Stimulated activated effector memory CD8-positive, alpha-beta T cell treated with anti-CD3 and anti-CD28 coated beads, Interleukin-12 subunit alpha, Interleukin-12 subunit beta, amount 100 ng/mL, for 72 hours (primary cell): ENCODE data around the gene CACNB4.
A peak's percentile ranks its signal among the peaks of the same experiment; 100 is the strongest.
"Not testable (repeated sequence)": the region's sequence is repeated elsewhere in the genome, so short reads cannot be mapped to it uniquely, and the experiment has no call there.

Experiments
- ATAC-seq: fragments of 150-1000 bp; cut with Tn5 transposase; 2 replicates; pipeline ENCODE4 v1.10.0; 2021
- DNase-seq, 2 donors: peaks; one replicate each; pipeline ENCODE4 v3.0.0; 2021 to 2022; ENCODE audit warnings: low spot score in 2 of 2
- H3K27ac Mint-ChIP-seq: one replicate; pipeline ENCODE4 v1.8.0; 2022; ENCODE audit warnings: mild to moderate bottlenecking, mixed read lengths
- H3K36me3 Mint-ChIP-seq: one replicate; pipeline ENCODE4 v1.8.0; 2022; ENCODE audit warnings: mild to moderate bottlenecking, mixed read lengths
- H3K4me1 Mint-ChIP-seq: one replicate; pipeline ENCODE4 v1.8.0; 2022; ENCODE audit warnings: mixed read lengths
- H3K4me3 Mint-ChIP-seq: one replicate; pipeline ENCODE4 v1.8.0; 2022; ENCODE audit warnings: mild to moderate bottlenecking, mixed read lengths
- H3K9me3 Mint-ChIP-seq: one replicate; pipeline ENCODE4 v1.8.0; 2022; ENCODE audit warnings: mixed read lengths

The CACNB4 gene

DNA sequence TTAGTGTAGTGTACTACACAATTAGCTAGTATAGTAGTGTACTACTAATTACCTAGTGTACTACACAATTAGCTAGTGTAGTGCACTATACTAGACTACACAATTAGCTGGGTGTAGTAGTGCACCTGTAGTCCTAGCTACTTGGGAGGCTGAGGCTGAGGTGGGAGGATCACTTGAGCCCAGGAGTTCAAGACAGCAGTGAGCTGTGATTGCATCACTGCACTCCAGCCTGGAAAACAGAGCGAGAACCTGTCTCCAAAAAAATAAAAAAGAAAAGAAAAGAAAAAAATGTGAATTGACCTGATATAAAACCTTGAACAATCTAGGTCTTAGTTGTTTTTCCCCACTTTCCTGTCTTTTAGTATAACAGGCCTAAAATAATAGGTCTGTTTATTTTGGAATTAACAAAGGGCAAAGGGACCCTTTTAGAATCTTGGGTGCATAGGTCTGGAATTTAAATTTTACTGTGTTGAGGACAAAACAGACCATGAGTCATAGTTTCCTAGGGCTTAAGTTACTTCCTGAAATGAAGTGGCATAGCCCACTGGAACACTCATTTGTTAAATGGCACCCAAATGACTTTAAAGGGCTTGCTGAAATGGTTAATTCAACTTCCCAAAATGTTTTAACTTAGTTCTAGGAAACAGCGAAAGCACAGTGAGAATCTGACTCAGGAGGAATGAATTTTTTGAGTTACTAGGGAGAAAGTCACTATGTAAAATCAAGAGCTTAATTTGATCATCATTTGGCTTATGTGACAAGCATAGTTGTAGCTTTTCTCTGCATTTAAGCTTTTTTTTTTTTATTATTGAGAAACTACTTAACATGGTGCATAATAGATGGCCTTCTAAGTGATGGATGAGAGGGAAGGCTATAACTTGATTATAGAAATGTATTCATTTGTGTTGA is 219.9 kb downstream of the CACNB4 start:
- peak; percentile 85 for ATAC-seq
- no peak overlapping the region for H3K4me3 Mint-ChIP-seq
- H3K4me1 Mint-ChIP-seq = peaks cover 10% of the 10 kb centered on the region
- no peak for DNase-seq
- peaks cover 5% of the 10 kb centered on the region for H3K36me3 Mint-ChIP-seq
- H3K27ac Mint-ChIP-seq = peak overlapping the region; percentile 76
- no peaks in the 10 kb centered on the region for H3K9me3 Mint-ChIP-seq

DNA sequence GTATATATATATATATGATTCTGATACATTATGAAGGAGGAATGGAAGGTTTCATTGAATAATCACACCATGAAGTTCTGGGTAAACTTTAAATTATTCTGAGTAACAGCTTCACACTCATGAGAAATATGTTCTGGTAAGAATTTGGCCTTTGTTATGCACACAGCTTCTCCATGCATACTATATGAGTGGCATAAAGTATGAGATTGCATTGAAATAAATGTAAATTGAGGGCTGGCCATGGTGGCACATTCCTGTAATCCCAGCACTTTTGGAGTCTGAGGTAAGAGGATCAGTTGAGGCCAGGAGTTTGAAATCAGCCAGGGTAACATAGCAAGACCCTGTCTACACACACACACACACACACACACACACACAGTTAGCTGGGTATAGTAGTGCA is 220.6 kb downstream of the CACNB4 start:
- no peak for ATAC-seq
- peaks cover 5% of the 10 kb centered on the region for H3K36me3 Mint-ChIP-seq
- no peak for DNase-seq
- H3K4me1 Mint-ChIP-seq = peaks cover 10% of the 10 kb centered on the region
- H3K27ac Mint-ChIP-seq = no peak overlapping the region
- H3K9me3 Mint-ChIP-seq = no peaks in the 10 kb centered on the region
- no peak overlapping the region for H3K4me3 Mint-ChIP-seq

DNA sequence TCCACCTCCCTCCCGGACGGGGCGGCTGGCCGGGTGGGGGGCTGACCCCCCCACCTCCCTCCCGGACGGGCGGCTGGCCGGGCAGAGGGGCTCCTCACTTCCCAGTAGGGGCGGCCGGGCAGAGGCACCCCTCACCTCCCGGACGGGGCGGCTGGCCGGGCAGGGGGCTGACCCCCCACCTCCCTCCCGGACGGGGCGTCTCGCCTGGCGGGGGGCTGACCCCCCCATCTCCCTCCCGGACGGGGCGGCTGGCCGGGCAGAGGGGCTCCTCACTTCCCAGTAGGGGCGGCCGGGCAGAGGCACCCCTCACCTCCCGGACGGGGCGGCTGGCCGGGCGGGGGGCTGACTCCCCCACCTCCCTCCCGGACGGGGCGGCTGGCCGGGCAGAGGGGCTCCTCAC is 223.2 kb downstream of the CACNB4 start:
- not testable (repeated sequence) for H3K4me1 Mint-ChIP-seq, ATAC-seq, H3K36me3 Mint-ChIP-seq, H3K27ac Mint-ChIP-seq, DNase-seq, H3K9me3 Mint-ChIP-seq, H3K4me3 Mint-ChIP-seq

DNA sequence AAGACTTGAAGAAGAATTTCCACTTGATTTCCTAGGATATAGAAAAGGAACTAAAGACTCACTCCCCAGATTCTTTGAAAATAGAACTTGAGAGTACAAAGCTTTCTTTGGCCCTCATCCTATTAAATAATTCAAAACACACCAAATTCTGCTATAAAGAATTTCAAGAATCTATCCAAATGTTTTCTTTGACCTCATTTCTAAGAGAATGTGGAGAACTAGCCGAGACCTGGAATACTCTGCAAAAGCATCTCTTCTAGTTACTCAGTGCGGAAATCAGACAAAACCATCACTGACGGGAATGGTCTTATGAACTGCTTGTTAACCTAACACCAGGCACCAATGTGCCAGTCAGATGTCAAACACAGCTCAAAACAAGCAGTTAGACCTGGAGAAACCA is 226.4 kb downstream of the CACNB4 start:
- Mint-ChIP-seq H3K9me3 (no peaks in the 10 kb centered on the region), H3K4me1 (no peaks in the 10 kb centered on the region), H3K36me3 (no peaks in the 10 kb centered on the region), H3K4me3 (no peak overlapping the region), H3K27ac (no peak overlapping the region)
- no peak for DNase-seq
- ATAC-seq = no peak

DNA sequence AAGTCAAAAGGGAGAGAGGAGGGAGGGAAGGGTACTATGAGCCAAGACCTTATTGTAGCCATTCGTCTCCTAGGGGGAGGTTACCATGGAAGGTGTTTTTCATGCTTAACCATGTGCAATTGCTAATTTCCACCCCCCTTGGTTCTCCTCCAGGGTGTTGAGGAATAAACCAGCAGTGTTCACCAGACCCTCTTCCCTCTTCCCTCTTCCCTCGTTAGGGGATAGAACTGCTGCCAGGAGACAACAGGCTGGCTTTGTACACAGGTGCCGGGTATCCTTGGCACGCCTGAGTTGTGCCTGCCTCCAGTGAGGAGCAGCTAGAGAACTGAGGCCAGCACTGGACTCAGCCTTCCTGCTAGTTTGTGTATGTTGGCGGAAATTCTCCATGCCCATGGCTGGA is 229.6 kb downstream of the CACNB4 start:
- Mint-ChIP-seq H3K36me3 (no peaks in the 10 kb centered on the region), H3K4me3 (no peak overlapping the region), H3K9me3 (no peaks in the 10 kb centered on the region), H3K4me1 (no peaks in the 10 kb centered on the region), H3K27ac (no peak overlapping the region)
- ATAC-seq (no peak), DNase-seq (no peak)

DNA sequence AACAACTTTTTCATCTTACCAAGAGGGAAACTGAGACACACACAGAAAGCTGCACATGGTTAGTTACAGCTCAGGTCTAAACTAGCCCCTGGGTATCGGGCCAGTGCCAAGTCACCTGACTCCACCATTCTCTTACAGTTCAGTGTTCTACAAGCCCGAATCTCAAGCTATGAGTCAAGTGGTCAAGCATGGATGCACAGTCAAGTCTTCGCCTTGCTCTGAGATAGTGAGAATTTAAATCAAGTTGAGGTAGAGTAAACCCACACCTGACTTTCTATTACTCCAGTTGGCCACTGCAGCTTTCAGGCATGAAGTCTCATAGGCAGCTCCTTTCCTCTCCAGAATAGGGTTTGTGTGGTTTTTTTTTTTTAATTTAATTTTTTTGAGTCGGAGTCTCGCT is 236.1 kb downstream of the CACNB4 start:
- Mint-ChIP-seq H3K4me3 (no peak overlapping the region), H3K27ac (no peak overlapping the region), H3K4me1 (no peaks in the 10 kb centered on the region), H3K36me3 (no peaks in the 10 kb centered on the region), H3K9me3 (no peaks in the 10 kb centered on the region)
- ATAC-seq (peak; percentile 26), DNase-seq (no peak)

DNA sequence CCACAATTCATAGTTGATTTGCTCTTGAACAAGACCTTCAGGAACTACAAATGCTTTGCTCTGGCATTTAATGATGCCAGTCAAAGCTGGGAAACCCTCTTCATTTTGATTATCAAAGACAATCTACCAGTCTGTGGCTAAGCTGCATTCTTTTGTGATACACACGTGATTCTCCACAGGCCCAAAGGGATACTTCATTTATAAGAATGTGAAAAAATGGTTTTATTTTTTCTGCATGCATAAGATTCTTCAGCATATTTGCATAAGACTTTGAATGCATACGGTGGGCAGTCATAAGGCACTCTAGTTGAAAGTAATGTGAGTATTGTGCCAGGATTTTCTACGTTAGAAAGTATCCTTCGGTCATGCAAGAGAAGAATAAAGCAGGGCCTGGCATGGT is 237.7 kb downstream of the CACNB4 start:
- Mint-ChIP-seq H3K27ac (no peak overlapping the region), H3K9me3 (no peaks in the 10 kb centered on the region), H3K36me3 (no peaks in the 10 kb centered on the region), H3K4me3 (no peak overlapping the region), H3K4me1 (no peaks in the 10 kb centered on the region)
- no peak for ATAC-seq
- no peak for DNase-seq

DNA sequence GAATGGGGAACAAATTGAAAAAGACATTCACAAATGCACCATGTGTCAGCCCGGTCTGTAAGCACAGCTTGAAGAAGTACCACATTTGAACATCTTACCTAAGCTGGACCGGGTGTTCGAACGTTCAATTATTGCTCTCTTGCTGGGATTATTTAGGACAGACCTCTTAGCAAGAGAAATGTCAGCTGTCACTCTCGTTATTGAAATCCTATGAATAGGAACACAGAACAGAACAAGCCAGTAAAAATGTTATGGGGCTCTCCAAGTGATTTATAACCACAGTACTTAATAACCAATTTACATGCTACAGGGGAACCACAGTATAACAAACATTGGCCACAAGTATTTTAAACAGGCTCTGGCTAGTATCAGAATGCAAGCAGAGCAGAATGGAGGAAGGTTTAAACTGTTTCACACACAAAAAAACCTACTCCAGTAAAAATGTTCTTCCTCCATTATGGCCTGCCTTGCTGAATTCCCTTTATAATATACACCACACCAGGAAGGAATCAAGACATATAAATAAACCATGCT is 238.2 kb downstream of the CACNB4 start:
- no peak overlapping the region for H3K4me3 Mint-ChIP-seq
- H3K36me3 Mint-ChIP-seq = no peaks in the 10 kb centered on the region
- H3K9me3 Mint-ChIP-seq = no peaks in the 10 kb centered on the region
- DNase-seq = no peak
- H3K4me1 Mint-ChIP-seq = no peaks in the 10 kb centered on the region
- ATAC-seq = no peak
- no peak overlapping the region for H3K27ac Mint-ChIP-seq

DNA sequence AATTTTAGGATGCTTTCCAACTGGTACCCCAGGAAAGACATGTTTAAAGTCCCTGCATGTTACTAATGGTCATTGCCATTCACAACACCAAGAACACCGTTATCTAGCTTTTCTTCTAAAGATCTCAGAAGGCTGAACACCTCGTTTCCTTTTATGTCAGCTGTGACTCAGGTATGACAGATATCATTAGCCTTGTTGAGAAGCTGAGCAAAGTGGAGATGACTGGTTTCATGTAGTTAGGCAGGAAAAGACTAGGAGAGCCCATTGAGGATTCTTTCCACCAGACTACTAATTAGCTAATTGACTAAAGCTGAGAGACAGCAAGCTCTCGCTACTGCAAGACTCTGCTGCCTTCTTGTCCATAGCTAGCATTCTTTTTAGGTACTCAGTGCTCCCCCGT is 238.6 kb downstream of the CACNB4 start:
- H3K4me1 Mint-ChIP-seq = no peaks in the 10 kb centered on the region
- H3K36me3 Mint-ChIP-seq = no peaks in the 10 kb centered on the region
- ATAC-seq (peak; percentile 34), DNase-seq (no peak)
- no peaks in the 10 kb centered on the region for H3K9me3 Mint-ChIP-seq
- H3K4me3 Mint-ChIP-seq = no peak overlapping the region
- H3K27ac Mint-ChIP-seq = no peak overlapping the region

DNA sequence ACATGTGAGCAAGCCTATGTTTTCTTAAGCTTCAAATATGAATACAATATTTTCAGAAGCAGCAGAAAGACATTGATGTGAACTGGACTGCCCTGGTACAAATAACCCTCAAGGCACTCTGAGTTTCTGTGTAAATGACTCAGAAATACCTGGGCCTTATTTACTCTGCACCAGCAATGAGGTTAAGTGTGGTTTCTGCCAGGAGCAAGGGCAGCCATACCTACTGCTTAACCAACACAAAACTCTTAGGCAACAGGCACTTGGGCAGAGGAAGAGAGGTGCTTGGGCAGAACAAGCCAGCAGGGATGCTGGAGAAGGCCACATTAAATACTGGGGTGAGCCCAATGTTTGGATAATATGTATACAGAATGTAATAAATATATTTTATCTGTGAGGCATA is 241.2 kb downstream of the CACNB4 start:
- H3K9me3 Mint-ChIP-seq = no peaks in the 10 kb centered on the region
- H3K4me3 Mint-ChIP-seq = no peak overlapping the region
- no peak overlapping the region for H3K27ac Mint-ChIP-seq
- DNase-seq (no peak), ATAC-seq (peak; percentile 34)
- no peaks in the 10 kb centered on the region for H3K4me1 Mint-ChIP-seq
- no peaks in the 10 kb centered on the region for H3K36me3 Mint-ChIP-seq

DNA sequence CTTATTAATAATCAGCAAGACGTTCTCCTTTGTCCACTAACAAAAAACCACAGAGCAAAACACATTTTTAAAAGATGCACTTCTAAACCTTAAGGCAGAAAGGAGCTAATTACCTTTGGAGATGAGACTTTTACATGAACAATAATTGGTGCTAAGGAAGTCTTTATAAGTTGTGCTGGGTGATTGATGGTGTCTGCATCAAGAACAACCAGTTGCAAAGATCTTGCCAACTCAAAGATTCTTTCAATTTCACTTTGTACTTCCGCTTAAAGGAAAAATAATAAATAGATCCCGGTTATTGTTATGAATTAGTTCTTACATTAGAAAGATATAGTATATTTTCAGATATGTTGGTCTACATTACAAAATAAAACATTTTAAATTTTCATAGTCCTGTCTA is 243.7 kb downstream of the CACNB4 start:
- ATAC-seq (no peak), DNase-seq (no peak)
- Mint-ChIP-seq H3K9me3 (no peaks in the 10 kb centered on the region), H3K4me1 (no peaks in the 10 kb centered on the region), H3K36me3 (no peaks in the 10 kb centered on the region), H3K4me3 (no peak overlapping the region), H3K27ac (no peak overlapping the region)

DNA sequence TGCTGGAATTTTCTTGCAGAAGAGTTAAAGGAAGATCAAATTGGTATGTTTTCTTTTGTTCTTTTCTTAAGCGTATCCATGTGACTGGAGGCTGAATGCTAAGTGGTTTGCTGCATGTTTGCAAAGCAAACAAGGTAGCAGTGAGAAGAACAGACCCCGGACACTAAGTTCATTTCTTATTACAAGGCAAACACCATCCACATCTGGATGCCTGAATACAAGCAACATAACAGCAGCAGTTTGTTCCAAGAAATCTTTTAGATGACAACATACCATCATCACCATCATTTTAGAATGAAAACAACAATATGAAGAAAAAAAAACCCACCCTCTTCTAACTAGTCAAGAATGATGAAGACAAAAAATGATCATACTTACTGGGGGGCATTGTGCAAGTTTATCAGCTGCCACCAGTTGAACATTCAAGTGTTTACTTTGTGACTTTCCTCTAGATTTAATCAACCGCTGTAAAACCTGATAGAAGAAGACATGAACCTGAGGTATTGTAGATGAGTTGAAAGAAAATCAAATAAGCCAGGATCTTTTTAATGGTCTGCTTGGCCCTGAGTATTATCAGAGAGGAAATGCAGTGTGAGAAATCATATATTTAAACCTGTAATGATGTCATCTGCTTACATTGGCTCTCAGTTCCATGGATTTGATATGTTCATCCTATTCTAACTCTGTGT is 245.6 kb downstream of the CACNB4 start:
- ATAC-seq (no peak), DNase-seq (no peak)
- Mint-ChIP-seq H3K4me3 (no peak overlapping the region), H3K36me3 (no peaks in the 10 kb centered on the region), H3K4me1 (no peaks in the 10 kb centered on the region), H3K27ac (no peak overlapping the region), H3K9me3 (no peaks in the 10 kb centered on the region)

DNA sequence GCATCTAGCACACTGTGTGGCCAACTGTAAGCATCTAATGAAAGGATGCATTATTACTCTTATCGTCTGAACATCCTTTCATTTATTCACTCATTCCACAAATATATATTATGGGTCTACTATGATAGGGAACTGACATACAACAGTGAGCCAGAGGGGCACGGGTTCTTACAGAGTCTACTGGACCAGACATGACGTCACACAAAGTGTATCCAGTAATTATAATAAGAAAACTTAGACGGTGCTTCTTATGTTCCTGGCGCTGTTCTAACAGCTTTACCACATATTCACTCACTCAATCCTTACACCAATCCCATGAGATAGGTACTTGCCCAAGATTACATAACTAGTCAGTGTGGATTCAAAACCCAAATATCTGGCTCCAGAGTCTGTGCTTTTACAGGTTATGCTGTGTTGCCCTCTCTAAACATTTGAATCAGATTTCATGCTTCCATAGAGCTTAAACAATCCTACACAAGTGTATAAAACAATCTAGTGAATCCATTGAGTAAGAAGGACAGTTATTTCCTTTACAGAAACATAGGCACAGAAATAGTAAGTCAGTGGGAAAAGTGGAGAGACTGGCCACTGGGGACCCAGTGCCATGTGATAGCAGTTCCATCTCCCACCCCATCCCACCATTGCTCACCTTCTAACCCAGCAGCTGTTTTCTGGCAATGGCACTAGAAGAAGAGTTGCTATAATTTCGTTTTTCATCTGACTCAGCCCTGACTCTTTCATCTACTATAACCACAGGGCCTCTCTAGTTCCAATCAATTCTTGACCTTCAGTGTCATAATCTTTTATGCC is 246.4 kb downstream of the CACNB4 start:
- Mint-ChIP-seq H3K9me3 (no peaks in the 10 kb centered on the region), H3K4me3 (no peak overlapping the region), H3K27ac (no peak overlapping the region), H3K36me3 (no peaks in the 10 kb centered on the region), H3K4me1 (no peaks in the 10 kb centered on the region)
- ATAC-seq = no peak
- no peak for DNase-seq

DNA sequence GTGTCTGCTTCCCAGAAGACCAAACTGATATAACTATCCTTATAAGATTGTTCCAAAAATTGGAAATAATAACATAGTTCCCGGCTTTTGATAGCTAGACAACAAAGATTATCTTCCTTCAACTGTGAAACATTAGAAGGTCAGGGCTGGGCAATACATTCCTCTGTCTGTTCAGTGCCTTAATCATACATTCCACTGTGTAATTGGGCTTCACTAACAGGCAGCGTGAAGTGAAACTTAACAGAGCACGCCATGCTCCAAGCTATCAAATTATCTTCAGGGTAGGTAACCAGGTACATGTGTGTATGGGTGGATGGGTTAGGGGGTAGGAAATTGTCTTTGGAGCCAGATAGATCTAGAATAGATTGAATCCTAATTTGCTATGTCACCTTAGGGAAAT is 247.1 kb downstream of the CACNB4 start:
- DNase-seq (no peak), ATAC-seq (no peak)
- no peak overlapping the region for H3K27ac Mint-ChIP-seq
- no peaks in the 10 kb centered on the region for H3K9me3 Mint-ChIP-seq
- H3K36me3 Mint-ChIP-seq = no peaks in the 10 kb centered on the region
- no peak overlapping the region for H3K4me3 Mint-ChIP-seq
- H3K4me1 Mint-ChIP-seq = no peaks in the 10 kb centered on the region

DNA sequence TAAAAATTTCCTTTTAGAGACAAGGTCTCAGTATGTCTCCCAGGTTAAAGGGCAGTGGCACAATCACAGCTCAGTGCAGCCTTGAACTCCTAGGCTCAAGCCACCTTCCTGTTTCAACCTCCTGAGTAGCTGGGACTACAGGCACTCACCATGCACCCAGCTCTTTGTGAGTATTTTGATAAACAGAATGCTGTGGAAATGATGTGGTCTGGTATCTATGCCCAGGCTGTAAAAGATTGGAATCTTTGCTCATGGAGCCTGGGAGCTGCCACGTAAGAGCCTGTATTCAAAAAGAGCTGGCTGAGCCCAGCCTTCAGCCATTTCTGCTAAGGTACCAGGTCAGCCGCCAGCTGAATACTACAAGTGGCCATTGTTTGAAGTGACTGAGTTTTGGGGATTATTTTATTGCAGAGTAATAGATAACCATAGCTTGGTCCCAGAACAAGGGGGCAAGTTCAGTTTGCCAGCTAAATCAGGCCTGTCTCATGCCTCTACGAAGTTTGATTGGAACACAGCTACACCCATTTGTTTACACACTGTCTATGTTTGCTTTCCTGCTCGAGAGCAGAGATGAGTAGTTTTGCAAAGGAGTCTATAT is 249.3 kb downstream of the CACNB4 start:
- H3K4me1 Mint-ChIP-seq = no peaks in the 10 kb centered on the region
- H3K27ac Mint-ChIP-seq = no peak overlapping the region
- no peaks in the 10 kb centered on the region for H3K9me3 Mint-ChIP-seq
- ATAC-seq = no peak
- DNase-seq = no peak
- no peaks in the 10 kb centered on the region for H3K36me3 Mint-ChIP-seq
- H3K4me3 Mint-ChIP-seq = no peak overlapping the region
